GM19452 (cell line): ENCODE measurements around the gene KIF18B.
A peak's percentile ranks its signal among the peaks of the same experiment; 100 is the strongest.

ENCODE experiments used
- ATAC-seq: cut with Tn5 transposase; IDR thresholded peaks from one replicate; pipeline ENCODE4 v1.9.1; 2021; ENCODE audit not compliant: unreplicated experiment

KIF18B gene

GRCh38 chr17:44906010-44906646, 41.4 kb downstream of the KIF18B start:
- no peak for ATAC-seq

- ATAC-seq, result no peak
Measured at GRCh38 chr17:44905006-44906000, 42.3 kb downstream of the KIF18B start.

- no peak for ATAC-seq
Measured at GRCh38 chr17:44904001-44904984, 43.3 kb downstream of the KIF18B start.

- ATAC-seq, result no peak
Measured at GRCh38 chr17:44903012-44903685, 44.4 kb downstream of the KIF18B start.

- ATAC-seq, result no peak
Measured at GRCh38 chr17:44902135-44902760, 45.3 kb downstream of the KIF18B start.

GRCh38 chr17:44901411-44901921, 46.1 kb downstream of the KIF18B start:
- no peak for ATAC-seq

GRCh38 chr17:44900894-44901293, 46.7 kb downstream of the KIF18B start:
- ATAC-seq, result no peak

GRCh38 chr17:44899074-44899782, 48.3 kb downstream of the KIF18B start, which contains the start of gene EFTUD2:
Gene EFTUD2 (minus strand): TSS chr17:44899445. CDS start chr17:44894521, 4,924 bp downstream.
- ATAC-seq, result peak; percentile 69

- ATAC-seq, result no peak
Measured at GRCh38 chr17:44898768-44899073, 48.9 kb downstream of the KIF18B start.

- no peak for ATAC-seq
Measured at GRCh38 chr17:44894642-44895041, 52.9 kb downstream of the KIF18B start.

- ATAC-seq, result no peak
Measured at GRCh38 chr17:44892250-44892649, 55.3 kb downstream of the KIF18B start.

GRCh38 chr17:44889003-44889402, 58.6 kb downstream of the KIF18B start:
- ATAC-seq, result no peak

GRCh38 chr17:44887971-44888954, 59.3 kb downstream of the KIF18B start:
- ATAC-seq, result no peak

GRCh38 chr17:44887016-44887415, 60.6 kb downstream of the KIF18B start:
- no peak for ATAC-seq

GRCh38 chr17:44884941-44885340, 62.6 kb downstream of the KIF18B start:
- ATAC-seq, result no peak

- ATAC-seq, result no peak
Measured at GRCh38 chr17:44881145-44881544, 66.4 kb downstream of the KIF18B start.

- ATAC-seq, result no peak
Measured at GRCh38 chr17:44880062-44880461, 67.5 kb downstream of the KIF18B start.

GRCh38 chr17:44879376-44879775, 68.2 kb downstream of the KIF18B start:
- no peak for ATAC-seq
